Esophagus muscularis mucosa (tissue), 4 donors: ENCODE data around the gene SPOCK3. TPM values are rescaled to one million over a fixed set of nuclear protein-coding genes. Genes with fewer than 3 reads are reported as not detected.
"Not testable (repeated sequence)": the region's sequence is repeated elsewhere in the genome, so short reads cannot be mapped to it uniquely, and the experiment has no call there.

ENCODE experiments used
- DNase-seq: peaks from one replicate; pipeline ENCODE4 v3.0.0-alpha.2; 2017; ENCODE audit errors: extremely low spot score
- H3K27ac ChIP-seq, 4 donors: fragments of 200-600 bp; sonication (generic); replicated peaks in 1 of 4; 1 replicate in 3 of 4; 2 replicates in 1 of 4; pipeline ENCODE4 v1.5.1; 2016 to 2019; ENCODE audit warnings: mild to moderate bottlenecking in 1 of 4
- H3K27me3 ChIP-seq, 4 donors: fragments of 200-600 bp; sonication (generic); one replicate each; pipeline versions ENCODE4 v1.5.1 to v1.6.0; 2016 to 2019
- H3K36me3 ChIP-seq, 4 donors: fragments of 200-600 bp; sonication (generic); one replicate each; pipeline ENCODE4 v1.5.1; 2016 to 2019
- H3K4me1 ChIP-seq, 4 donors: fragments of 200-600 bp; sonication (generic); one replicate each; pipeline ENCODE4 v1.5.1; 2016 to 2019
- H3K4me3 ChIP-seq, 4 donors: fragments of 200-600 bp; sonication (generic); 1 replicate in 2 of 4; 2 replicates in 2 of 4; pipeline ENCODE4 v1.5.1; 2016 to 2019; ENCODE audit warnings: mild to moderate bottlenecking in 4 of 4, moderate library complexity in 1 of 4
- H3K9me3 ChIP-seq, 4 donors: fragments of 200-600 bp; sonication (generic); 1 replicate in 3 of 4; 2 replicates in 1 of 4; pipeline ENCODE4 v1.5.1; 2016 to 2019
- EP300 ChIP-seq: sonication (generic); formaldehyde crosslinking; IDR thresholded peaks from one replicate; pipeline ENCODE4 v1.6.1; 2017; ENCODE audit warnings: antibody characterized with exemption
- POLR2A ChIP-seq: fragments of 450-650 bp; IDR thresholded peaks from one replicate; pipeline ENCODE4 v1.6.1; 2017; ENCODE audit warnings: antibody characterized with exemption, moderate library complexity, mild to moderate bottlenecking, low read depth
- POLR2AphosphoS5 ChIP-seq, 2 donors: sonication (generic); formaldehyde crosslinking; IDR thresholded peaks; one replicate each; pipeline ENCODE4 v1.6.1; 2017; ENCODE audit warnings: antibody characterized with exemption in 2 of 2
- WGBS: methylation state at CpG from one replicate; pipeline ENCODE4 v1.1.5; 2018; 5-methylcytosine and 5-hydroxymethylcytosine counted together
- intact Hi-C: fragments of 100-400 bp; cut with DNase I; formaldehyde crosslinking; loops from one replicate; pipeline ENCODE4 v1.15.1; 2023
- total RNA-seq, 4 donors: library from RNA; depleted of rRNA; stranded (reverse); fragments of >200 nt; gene quantifications; one replicate each; pipeline versions ENCODE4 v1.1.0 to v1.2.1, GENCODE V29; 2016
- TF ChIP-seq, protein P1 (sequence below), 3 experiments: fragments of 200-600 bp in 2 of 3; fragments of 450-650 bp in 1 of 3; sonication (generic) in 2 of 3; IDR thresholded peaks; one replicate each; pipeline ENCODE4 v1.5.1; 2017 to 2019; ENCODE audit warnings: antibody characterized with exemption in 3 of 3, mild to moderate bottlenecking in 2 of 3, moderate library complexity in 1 of 3

The SPOCK3 gene
- total RNA-seq, 4 donors from 2014 or later: 0.52 to 5.0 (median 2.3) TPM

DNA sequence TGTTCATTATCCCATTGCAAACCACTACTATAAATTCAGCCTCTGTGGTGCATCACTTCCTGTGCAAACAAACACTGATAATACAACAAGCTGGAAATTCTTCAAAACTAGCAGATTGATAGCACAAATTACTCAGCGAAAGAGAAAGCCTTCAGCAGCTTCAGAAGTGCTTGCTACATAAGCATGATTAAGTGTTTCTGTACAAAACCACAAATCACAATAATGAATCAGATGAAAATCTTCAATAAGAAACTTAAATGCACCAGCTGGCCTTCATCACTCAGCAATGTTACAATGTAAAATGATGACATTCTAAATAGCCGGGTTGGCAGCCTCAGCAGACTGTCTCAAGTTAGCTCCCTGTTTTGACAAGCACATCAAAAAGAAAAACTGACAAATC lies 262.2 kb downstream of the SPOCK3 start:
- no peaks in the 10 kb centered on the region for H3K27me3 ChIP-seq
- no peaks in the 10 kb centered on the region for H3K4me1 ChIP-seq
- H3K27ac ChIP-seq: no peak overlapping the region
- peaks cover 0 to 6% (median 0%) of the 10 kb centered on the region in 4 donors for H3K9me3 ChIP-seq
- 15% methylated on average over 2 of the region's 2 CpGs for WGBS
- no peak for TF ChIP-seq POLR2AphosphoS5 (IDR thresholded peaks at IDR 0.05)
- TF ChIP-seq, protein P1, sequence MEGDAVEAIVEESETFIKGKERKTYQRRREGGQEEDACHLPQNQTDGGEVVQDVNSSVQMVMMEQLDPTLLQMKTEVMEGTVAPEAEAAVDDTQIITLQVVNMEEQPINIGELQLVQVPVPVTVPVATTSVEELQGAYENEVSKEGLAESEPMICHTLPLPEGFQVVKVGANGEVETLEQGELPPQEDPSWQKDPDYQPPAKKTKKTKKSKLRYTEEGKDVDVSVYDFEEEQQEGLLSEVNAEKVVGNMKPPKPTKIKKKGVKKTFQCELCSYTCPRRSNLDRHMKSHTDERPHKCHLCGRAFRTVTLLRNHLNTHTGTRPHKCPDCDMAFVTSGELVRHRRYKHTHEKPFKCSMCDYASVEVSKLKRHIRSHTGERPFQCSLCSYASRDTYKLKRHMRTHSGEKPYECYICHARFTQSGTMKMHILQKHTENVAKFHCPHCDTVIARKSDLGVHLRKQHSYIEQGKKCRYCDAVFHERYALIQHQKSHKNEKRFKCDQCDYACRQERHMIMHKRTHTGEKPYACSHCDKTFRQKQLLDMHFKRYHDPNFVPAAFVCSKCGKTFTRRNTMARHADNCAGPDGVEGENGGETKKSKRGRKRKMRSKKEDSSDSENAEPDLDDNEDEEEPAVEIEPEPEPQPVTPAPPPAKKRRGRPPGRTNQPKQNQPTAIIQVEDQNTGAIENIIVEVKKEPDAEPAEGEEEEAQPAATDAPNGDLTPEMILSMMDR (IDR thresholded peaks at IDR 0.05): no peak
- TF ChIP-seq EP300: no peak
- TF ChIP-seq POLR2A: no peak
- H3K4me3 ChIP-seq: no peak overlapping the region
- no peaks in the 10 kb centered on the region for H3K36me3 ChIP-seq
- intact Hi-C loops: no loop called here
- DNase-seq: no peak

DNA sequence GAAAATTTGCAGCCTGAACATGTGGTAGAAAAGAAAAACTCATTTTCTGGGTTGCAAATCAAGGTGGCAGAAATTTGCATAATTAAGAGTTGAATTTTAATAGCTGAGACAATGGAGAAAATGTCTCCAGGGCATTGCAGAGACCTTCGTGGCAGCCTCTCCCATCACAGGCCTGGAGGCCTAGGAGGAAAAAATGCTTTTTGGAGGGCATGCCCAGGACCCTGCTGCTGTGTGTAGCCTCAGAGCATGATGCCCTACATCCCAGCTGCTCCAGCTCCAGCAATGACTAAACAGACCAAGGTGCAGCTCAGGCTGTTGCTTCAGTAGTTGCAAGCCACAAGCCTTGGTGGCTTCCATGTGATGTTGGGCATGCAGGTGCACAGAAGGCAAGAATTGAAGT lies 266.1 kb downstream of the SPOCK3 start:
- DNase-seq, H3K27ac ChIP-seq, H3K4me3 ChIP-seq, H3K27me3 ChIP-seq, H3K36me3 ChIP-seq, H3K9me3 ChIP-seq, H3K4me1 ChIP-seq, intact Hi-C loops: not testable (repeated sequence)
- 74% methylated on average over 1 of the region's 1 CpG for WGBS

DNA sequence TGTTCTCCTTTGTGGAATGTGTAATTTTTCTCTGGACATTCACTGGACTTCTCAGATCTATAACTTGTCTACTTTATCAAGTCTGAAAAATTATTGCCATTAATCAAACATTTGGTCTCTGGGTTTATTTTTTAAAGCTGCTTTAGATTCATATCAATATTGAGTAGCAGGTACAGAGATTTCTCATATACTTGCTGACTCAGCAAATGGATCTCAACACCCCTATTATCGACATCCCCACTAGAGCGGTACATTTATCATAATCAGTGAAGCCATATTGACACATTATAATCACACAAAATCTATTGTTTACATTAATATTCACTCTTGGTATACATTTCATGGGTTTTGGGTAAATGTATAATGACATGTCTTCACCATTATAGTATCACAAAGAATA lies 268.7 kb downstream of the SPOCK3 start:
- WGBS: 95% methylated on average over 2 of the region's 2 CpGs
- TF ChIP-seq POLR2A (no peak), EP300 (no peak), POLR2AphosphoS5 (IDR thresholded peaks at IDR 0.05) (no peak)
- TF ChIP-seq, protein P1 (IDR thresholded peaks at IDR 0.05): no peak

GRCh38 chr4:166957451-166957850 lies 276.8 kb downstream of the SPOCK3 start:
- TF ChIP-seq EP300 (no peak), POLR2A (no peak), POLR2AphosphoS5 (IDR thresholded peaks at IDR 0.05) (no peak)
- TF ChIP-seq, protein P1 (IDR thresholded peaks at IDR 0.05): no peak
- Histone ChIP-seq H3K36me3 (no peaks in the 10 kb centered on the region), H3K4me3 (no peak overlapping the region), H3K4me1 (no peaks in the 10 kb centered on the region), H3K27ac (no peak overlapping the region), H3K9me3 (peaks cover 0 to 3% (median 0%) of the 10 kb centered on the region in 4 donors), H3K27me3 (no peaks in the 10 kb centered on the region)
- no peak for DNase-seq
- 81% methylated on average over 1 of the region's 1 CpG for WGBS
- intact Hi-C loops: no loop called here

More for the DNA sequence above, 268.7 kb downstream of the SPOCK3 start:
- no peak for DNase-seq
- Histone ChIP-seq H3K27ac (no peak overlapping the region), H3K36me3 (no peaks in the 10 kb centered on the region), H3K4me3 (no peak overlapping the region), H3K27me3 (no peaks in the 10 kb centered on the region), H3K4me1 (no peaks in the 10 kb centered on the region), H3K9me3 (peaks cover 0 to 6% (median 0%) of the 10 kb centered on the region in 4 donors)
- intact Hi-C loops: no loop called here

DNA sequence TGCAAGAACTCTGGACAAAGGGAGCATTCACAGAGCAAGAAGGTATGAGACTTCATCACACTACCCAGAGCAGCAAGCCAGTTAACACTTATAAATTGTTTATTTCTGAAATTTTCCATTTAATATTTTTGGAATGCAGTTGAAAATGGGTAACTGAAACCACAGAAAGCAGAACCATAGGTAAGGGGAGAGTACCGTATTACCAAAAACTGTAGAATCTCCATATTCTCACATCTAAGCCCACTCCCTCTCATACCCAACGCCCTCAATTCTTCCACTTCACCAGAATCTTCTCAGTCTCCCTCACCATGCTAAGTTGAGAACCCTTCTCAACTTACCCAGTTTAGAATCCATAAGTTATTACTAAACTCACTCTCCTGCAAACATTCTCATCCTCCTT lies 277.8 kb downstream of the SPOCK3 start:
- Histone ChIP-seq H3K4me3 (no peak overlapping the region), H3K36me3 (no peaks in the 10 kb centered on the region), H3K9me3 (peaks cover 0 to 3% (median 0%) of the 10 kb centered on the region in 4 donors), H3K27ac (no peak overlapping the region), H3K4me1 (no peaks in the 10 kb centered on the region), H3K27me3 (no peaks in the 10 kb centered on the region)
- TF ChIP-seq EP300: no peak
- WGBS: 85% methylated on average over 2 of the region's 2 CpGs
- DNase-seq: no peak
- intact Hi-C loops: no loop called here

DNA sequence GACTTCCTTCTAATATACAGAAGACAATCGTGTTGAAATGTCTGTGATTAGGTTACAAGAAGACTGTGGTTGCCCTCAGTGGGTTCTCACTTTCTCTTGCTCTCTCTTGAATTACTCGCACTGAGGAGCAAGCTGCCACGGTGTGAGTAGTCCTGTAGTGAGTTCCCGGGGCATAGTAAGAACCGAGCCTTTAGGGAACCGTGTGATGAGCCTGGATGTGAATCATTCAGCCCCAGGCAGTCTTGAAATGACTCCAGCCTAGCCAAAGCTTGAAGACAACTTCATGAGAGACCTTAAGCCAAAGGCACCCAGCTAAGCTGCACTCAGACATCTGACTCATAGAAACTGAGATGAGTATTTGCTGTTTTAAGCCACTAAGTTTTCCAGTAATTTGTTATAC lies 292.7 kb downstream of the SPOCK3 start:
- no peaks in the 10 kb centered on the region for H3K9me3 ChIP-seq
- H3K36me3 ChIP-seq: no peaks in the 10 kb centered on the region
- H3K4me1 ChIP-seq: no peaks in the 10 kb centered on the region
- H3K27me3 ChIP-seq: no peaks in the 10 kb centered on the region
- intact Hi-C loops: no loop called here
- H3K4me3 ChIP-seq: no peak overlapping the region
- TF ChIP-seq EP300 (no peak), POLR2AphosphoS5 (IDR thresholded peaks at IDR 0.05) (no peak), POLR2A (no peak)
- TF ChIP-seq, protein P1 (IDR thresholded peaks at IDR 0.05): no peak
- no peak for DNase-seq
- no peak overlapping the region for H3K27ac ChIP-seq
- 93% methylated on average over 6 of the region's 6 CpGs for WGBS
